ENCODE measurements around the gene PNMA1. TPM values are rescaled to one million over a fixed set of nuclear protein-coding genes. Genes with fewer than 3 reads are reported as not detected.

The PNMA1 gene
- total and polyA plus RNA-seq, 9 of the 15 experiments (the other 6 are each of a cell fraction or from before 2014, with no cell fraction given), result 1.7 to 26.4 (median 8.7) TPM

GRCh38 chr14:73752297-73752992 lies 38.3 kb upstream of the PNMA1 start:
- peaks cover 48% of the 10 kb centered on the region; the same call in 2 of the 3 replicates for H3K36me3 ChIP-seq (ENCODE audit: control insufficient read depth, insufficient read depth, low read length)
- CTCF ChIA-PET (ENCODE audit: low intra/inter-chr PET ratio), result interaction anchor here (0.6 kb wide), 1 partner anchor 286 kb away, joined by 3 read pairs; no protein-coding TSS in a partner anchor
- H3K4me3 ChIP-seq, result no peak overlapping the region
- H2AFZ ChIP-seq (ENCODE audit: low read depth, low read length), result no peak overlapping the region
- in situ Hi-C loops (cut with MboI) (no loop called here), intact Hi-C loops (cut with micrococcal nuclease) (loop anchor here (5.0 kb wide), 1 partner anchor 35 kb away; no protein-coding TSS in a partner anchor)
- no peak; the same call in 2 of the 3 replicates for ATAC-seq
- BruUV-seq (replicated peaks), result no TSS peak
- POLR2A ChIA-PET, result interaction anchor here (1.4 to 6.2 kb wide), 8 partner anchors 9 to 134 kb away, joined by 3 to 80 read pairs (median 5); partner anchors contain the start of gene ZNF410
- peaks cover 61 to 75% of the 10 kb centered on the region in 2 experiments for H3K4me1 ChIP-seq (replicated peaks in 1 of 2; ENCODE audit: control insufficient read depth in 2 of 2, insufficient read depth in 2 of 2, low read length in 2 of 2)
- no peak for DNase-seq (ENCODE audit: extremely low read depth in 1 of 4, low spot score in 3 of 4)
- TF ChIP-seq L3MBTL2 (IDR thresholded peaks at IDR 0.05) (no peak), YY1 (IDR thresholded peaks at IDR 0.05; ENCODE audit: borderline replicate concordance in 1 of 3, control insufficient read depth in 1 of 3, extremely low read depth in 1 of 3, insufficient read depth in 3 of 3, insufficient read length in 1 of 3, insufficient replicate concordance in 2 of 3, low read depth in 1 of 3, low read length in 2 of 3) (peak in 1 of 3 experiments; percentile 16)
- no peaks in the 10 kb centered on the region for H3K27me3 ChIP-seq (ENCODE audit: control insufficient read depth in 2 of 2, insufficient read depth in 2 of 2, low read length in 2 of 2)
- H3K9me3 ChIP-seq (replicated peaks; ENCODE audit: control insufficient read depth, insufficient read depth, low read depth, low read length), result no peaks in the 10 kb centered on the region
- H3K4me2 ChIP-seq (ENCODE audit: insufficient read depth, low read length), result peak overlapping the region; percentile 88
- FAIRE-seq, result no peak
- H4K20me1 ChIP-seq (replicated peaks; ENCODE audit: control insufficient read depth, insufficient read depth, low read length), result peaks cover 14% of the 10 kb centered on the region
- H3K27ac ChIP-seq (ENCODE audit: extremely low read depth, low read depth, low read length), result peak overlapping the region; percentile 84
- 76% methylated on average over 6 of the region's 7 CpGs for WGBS (ENCODE audit: insufficient coverage, low coverage, missing lambda C conversion rate)
- peaks cover 4% of the 10 kb centered on the region for H3K9me1 ChIP-seq (ENCODE audit: control insufficient read depth, insufficient read depth, low read length)
- H3K9ac ChIP-seq (ENCODE audit: insufficient read depth in 1 of 2, low read depth in 2 of 2, low read length in 2 of 2), result peak overlapping the region; percentile 79
- H3K79me2 ChIP-seq (ENCODE audit: control insufficient read depth, insufficient read depth, low read length), result peaks cover 100% of the 10 kb centered on the region
